NCI-H1092 treated with DMSO at 0.1 percent for 48 hours (cell line): ENCODE results near the gene ARHGAP15.
"Not testable (repeated sequence)": the region's sequence is repeated elsewhere in the genome, so short reads cannot be mapped to it uniquely, and the experiment has no call there.

Experiments used
- DNase-seq: peaks from one replicate; lab custom pipeline; 2025; lab: John Stamatoyannopoulos, UW

ARHGAP15 gene

DNA sequence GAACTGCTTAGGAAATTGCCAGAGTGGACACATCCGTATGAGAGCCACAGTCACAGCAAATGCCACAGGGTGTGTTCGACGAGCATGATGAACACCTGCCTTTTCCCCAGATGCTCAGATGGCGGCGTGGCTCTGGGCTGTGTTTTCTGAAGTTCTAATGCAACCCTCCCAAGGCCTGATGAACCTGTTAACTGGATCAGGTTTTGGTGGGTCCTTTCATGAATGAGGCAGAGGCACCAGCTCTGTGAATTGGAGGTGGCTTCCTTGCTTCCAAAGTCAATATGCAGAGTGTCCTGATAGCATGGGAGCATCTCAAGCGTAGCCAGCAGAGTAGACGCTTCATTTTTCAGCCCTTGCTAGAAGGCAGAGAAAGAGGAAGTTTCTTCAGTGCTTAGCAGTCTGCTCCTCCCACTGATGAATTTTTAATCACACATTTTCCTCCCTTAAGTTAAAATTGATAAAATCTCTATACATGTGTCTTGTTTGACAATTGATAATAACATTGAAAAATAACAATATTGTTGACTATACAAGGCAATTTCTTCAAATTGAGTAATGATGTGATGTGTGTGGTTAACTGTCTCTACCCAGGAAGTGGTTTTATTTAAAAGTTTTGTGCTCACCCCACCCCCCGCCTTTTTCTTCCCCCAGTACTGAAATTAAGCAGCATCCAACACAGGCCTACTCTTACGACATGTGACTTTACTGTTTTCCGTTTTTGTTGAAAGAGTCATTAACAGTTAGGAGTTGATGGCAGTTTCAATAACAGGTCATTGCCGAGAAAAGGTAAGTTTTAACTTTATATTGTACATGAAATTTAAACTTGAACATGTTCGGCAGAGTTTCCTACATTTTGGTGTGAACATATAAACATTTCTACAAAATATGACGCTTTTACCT is at the start of gene ARHGAP15:
ARHGAP15 (plus strand) TSS at position 739 of the 900 bp plus-strand sequence.
- DNase-seq, result no peak

DNA sequence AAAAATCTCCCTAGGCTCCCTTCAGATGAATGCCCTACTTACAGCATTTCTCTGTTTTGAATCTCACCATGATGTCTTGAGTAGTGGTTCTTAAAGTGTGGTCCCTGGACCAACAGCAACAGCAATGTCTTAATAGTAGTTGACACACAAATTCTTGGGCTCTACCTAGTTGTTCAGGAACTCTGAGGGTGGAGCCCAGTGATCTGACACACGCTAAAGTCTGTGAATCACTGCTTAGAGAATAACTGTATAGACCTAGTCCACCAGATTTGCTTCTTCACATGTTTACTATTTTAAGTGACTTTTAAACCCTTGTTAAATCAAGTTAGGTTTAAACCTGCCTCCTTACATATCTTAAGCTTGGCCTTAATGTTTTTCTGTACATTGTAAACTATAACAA is 47.6 kb upstream of the ARHGAP15 start:
- DNase-seq, result no peak

DNA sequence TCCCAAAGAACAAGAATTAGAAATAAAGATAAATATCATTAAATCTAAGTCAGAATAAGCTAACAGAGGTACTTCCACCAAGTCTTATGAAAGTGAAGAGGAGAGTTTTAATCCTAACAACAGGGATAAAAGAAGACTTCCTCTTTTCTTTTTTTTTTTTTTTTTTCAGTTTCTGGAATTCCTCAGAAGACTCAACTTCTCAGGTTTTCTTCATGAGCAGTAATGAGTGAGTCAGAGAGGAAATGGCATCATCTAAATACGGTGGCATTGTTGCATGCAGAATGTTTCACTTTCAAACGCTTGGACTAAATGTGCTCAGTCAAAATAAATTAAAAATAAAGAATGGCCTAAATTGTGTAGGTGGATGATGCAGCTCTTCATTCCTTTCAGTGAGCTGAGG is 45.6 kb upstream of the ARHGAP15 start:
- no peak for DNase-seq

DNA sequence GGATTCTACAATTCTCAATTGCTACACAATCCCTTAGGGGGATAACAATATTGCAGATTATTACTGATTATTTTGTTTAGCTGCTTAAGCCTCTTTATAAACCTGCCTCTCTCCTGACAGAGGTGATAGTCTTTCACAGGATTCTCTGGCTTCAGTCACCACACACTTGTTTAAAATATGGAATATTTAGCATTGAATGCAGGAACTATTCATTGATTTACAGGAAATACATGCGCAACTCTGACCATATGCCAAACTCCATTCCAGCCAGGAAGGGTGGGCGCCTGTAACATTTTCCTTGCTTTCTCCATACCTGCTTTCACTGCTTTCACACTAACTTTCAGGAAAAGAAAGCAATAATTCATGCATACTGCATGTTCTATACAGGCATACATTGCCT is 44.8 kb upstream of the ARHGAP15 start:
- DNase-seq, result no peak

DNA sequence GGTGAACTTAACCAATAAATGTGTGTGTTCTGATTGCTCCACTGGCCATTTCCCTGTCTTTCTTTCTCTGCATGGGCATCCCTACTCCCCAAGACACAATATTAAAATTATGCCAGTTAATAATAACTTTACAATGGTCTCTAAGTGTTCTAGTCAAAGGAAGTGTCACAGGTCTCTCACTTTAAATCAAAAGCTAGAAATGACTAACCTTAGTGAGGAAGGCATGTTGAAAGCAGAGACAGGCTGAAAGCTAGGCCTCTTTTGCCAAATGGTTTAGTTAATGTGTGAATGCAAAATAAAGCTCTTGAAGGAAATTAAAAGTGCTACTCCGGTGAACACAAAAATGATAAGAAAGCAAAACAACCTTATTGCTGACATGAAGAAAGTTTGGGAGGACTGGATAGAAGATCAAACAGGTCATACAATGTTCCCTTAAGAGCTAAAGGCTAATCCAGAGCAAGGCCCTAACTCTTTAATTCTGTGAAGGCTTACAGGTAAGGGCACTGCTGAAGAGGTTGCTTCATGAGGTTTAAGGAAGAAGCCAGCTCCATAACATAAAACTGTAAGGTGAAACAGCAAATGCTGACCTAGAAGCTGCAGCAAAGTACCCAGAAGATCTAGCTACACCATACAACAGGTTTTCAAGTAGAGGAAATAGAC is 44.0 kb upstream of the ARHGAP15 start:
- no peak for DNase-seq

DNA sequence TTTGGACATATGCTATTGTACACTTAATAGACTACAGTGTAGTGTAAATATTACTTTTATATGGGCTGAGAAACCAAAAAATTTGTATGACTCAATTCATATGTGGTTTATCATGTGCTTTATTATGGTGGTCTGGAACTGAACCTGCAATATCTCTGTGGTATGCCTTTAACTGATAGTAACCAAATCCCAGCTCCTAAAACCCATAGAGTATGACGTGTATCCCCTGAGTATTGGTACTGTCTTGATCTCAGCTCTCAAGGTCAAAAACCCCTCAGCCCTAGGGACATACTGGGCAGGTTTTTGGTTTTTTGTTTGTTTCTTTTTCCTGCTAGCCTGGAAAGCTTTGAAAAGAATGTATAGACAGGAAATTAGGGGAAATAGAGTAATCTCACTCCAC is 42.2 kb upstream of the ARHGAP15 start:
- DNase-seq, result no peak

DNA sequence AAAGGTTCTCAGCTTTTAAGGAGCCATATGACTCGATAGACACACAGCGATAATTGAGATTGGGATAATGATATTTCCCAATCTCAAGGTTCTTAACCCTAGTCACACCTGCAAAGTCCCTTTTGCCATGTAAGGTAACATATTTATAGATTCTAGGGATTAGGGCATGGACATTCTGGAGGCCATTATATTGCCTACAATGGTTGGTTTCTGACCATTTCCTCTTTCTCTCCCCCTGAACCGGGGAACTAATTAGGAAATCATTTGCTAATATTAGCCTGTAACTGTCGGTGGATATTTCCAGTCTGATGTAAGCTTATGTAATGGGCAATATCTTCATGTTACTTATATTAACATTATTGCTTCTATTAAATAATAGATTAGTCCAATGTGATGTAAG is 40.8 kb upstream of the ARHGAP15 start:
- no peak for DNase-seq

DNA sequence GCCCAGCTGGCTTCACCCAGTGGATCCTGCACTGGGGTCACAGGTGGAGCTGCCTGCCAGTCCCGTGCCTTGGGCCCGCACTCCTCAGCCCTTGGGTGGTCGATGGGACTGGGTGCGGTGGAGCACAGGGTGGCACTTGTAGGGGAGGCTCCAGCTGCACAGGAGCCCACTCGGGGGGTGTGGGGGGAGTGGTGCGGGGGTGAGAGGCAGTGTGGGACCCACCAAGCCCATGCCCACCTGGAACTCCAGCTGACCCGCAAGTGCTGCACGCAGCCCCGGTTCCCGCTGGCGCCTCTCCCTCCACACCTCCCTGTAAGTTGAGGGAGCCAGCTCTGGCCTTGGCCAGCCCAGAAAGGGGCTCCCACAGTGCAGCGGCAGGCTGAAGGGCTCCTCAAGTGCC is 39.7 kb upstream of the ARHGAP15 start:
- not testable (repeated sequence) for DNase-seq

DNA sequence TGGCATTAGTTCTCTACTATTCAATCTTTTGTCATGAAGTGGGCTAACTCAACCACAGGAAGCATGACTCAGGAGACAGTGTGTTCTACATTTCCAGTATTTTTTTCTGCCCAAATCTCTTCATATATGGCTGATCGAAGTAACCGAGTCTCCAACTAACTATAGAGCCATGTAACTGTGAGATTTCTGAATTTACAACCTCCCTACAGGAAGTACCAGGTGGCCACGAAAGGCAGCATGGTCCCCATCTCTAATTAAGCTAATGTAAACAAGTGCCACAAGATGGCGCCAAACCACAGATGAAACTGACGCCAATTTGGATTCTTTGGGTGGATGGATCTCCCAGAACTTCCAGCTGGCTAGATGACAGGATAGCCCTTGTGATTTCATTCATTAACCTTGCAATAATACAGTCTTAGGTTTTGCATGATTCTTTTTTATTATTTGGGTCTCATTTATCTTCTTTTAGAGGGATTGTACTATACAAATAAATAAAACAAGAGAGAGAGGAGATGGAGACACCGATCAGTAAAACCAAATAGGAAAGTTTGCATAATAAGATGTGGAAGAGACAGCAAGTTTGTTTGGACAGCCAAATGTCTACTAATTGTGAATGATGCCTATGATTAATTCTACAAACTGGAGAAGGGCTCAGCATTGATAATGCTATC is 18.3 kb upstream of the ARHGAP15 start:
- peak; percentile 29 for DNase-seq

DNA sequence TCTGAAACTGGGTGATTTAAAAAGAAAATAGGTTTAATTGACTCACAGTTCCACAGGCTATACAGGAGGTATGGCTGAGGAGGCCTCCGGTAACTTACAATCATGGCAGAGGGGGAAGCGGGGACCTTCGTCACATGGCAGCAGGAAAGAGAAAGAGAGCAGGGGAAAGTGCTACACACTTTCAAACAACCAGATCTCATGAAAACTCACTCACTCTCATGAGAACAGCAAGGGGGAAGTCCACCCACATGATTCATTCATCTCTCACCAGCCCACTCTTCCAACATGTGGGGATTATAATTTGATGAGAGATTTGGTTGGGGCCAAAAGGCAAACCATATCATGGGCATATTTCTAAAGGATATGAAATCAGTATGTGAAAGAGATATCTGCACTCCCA is 12.0 kb upstream of the ARHGAP15 start:
- DNase-seq, result no peak

DNA sequence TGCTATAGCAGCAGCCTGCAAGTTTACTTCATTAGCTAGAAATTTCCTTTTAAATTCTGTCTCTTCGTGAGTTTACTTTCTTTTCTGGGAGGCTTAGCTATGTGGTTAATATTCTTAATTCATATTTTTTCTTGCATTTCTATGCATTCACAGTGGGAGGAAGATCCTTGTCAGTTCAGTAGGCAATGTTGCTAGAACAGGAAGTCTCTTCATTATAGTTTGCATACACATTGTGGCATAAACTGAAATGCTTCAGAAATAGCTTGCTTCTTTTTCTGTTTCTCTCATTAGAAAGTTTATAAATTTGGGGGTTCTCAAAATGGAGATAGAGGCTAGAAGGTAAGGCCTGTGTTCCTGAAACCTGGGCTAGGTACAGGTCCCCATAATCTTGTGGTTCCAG is 8.1 kb upstream of the ARHGAP15 start:
- DNase-seq, result no peak

DNA sequence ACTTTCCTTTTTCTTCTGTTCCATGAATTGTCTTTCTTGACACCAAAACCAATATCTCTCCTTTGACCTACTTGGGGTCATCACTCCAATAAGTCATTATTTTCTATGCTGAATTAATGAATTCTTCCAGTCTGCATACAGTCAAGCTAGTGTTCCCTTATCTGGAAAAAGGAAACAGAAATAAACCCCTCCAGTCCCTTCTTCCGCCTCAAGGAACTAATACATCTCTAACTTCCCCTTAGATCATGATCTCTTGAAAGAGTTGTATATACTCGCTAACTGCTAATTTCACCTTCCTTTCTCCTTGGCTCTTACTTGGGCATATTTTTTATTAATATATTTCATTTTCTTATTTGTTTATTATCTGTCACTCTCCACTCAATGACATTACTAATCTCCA is 7.3 kb upstream of the ARHGAP15 start:
- DNase-seq, result no peak

DNA sequence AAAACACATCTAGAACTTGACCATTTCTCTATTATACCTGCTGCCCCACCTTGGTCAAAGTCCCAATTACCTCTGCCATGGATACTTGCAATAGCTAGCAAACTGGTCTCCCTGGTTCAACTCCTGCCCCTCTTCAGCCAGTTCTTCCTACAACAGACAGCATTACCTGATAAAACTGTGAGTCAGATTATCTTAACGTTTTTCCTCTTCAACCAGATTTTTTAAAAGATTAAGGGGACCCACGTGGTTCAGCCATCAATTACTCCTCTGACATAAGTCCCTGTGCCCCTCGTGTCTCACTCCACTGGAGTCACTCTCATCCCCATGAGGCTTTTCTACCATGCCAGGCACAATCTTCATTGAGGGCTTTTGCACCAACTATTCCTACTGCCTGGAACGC is 5.3 kb upstream of the ARHGAP15 start:
- no peak for DNase-seq

DNA sequence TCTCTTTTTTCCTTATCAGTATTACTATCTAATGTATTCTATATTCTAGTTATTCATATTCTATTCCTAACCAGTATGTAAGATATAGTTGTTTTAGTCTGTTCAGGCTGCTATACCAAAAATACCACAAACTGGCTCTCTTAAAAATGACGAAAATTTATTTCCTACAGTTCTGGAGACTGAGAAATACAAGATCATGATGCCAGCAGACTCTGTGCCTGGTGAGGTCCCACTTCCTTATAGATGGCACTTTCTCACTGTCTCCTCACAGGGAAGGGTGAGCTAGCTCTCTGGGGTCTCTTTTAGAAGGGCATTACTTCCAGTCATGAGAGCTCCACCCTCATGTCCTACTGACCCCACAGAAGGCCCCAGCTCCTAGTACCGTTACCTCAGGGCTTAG is 4.8 kb upstream of the ARHGAP15 start:
- no peak for DNase-seq

DNA sequence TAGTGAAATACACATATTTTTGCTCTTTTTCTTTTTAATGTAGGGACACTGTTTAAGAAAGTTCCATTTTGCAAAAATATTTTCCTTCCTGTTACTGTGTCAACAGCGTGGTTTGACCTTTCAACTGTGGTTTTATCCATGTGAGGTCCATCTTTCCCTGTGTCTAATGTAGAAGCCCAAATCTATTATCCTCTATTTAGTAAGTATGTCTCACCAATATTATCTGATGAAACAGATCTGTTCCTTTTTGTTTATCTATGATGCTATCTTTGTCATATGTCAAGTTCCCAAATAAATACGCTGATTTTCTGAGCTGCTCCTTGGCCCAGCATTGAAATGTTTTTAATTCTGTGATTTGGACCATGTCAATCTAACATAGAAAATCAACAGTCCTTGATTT is 3.5 kb upstream of the ARHGAP15 start:
- DNase-seq, result no peak

DNA sequence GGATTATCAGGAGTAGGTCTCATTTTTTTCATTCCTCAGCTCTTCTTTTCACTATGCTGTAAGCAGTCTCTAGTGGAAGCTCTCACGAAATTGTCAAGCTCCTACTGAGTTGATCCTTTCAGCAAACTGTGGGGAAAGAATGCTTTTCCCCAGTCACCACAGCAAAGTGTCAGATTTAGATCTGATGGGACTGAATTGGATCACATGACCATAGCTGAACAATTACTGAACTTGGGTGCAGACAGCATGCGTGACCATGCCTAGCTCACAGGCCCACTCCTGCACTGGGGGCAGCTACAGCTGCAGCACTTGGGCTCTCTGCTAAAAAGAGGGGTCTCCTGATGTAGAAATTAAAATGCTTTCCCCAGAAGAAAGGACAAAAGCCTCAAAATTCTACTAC is 3.1 kb downstream of the ARHGAP15 start:
- DNase-seq, result no peak

DNA sequence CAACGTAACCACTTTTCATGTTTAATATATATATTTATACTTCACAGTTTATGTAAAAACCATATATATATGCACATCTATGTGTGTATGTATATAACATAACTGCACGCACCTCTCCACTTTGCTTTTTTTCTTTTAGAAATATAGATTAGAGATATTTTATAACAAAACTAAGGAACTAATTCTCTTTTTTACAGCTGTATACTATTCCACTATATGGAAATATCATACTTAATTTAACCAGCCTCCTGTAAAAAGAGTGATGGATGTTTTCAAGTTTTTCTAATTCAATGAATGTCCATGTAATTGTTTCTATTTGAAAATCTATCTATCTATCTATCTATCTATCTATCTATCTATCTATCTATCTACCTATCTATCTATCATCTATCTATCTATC is 4.6 kb downstream of the ARHGAP15 start:
- no peak for DNase-seq

DNA sequence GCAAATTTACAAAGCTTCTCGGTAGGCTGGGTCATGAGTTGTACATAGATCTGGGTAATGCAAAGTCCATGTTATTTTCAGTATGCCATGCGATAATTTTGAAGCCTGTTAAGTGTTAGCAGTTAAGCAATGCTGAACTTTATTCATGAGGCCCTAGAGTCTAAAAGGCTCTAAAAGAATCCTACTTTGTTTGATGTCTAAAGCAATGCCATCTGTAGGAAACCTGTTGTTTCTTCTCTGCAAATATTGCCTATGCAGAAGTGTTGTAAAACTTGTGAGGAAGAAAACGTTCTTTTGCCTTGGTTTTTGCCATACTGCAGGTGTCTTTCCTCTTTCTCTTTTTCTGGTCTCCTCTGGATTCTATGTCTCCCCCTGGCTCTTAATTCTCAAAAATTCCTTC is 9.1 kb downstream of the ARHGAP15 start:
- no peak for DNase-seq

DNA sequence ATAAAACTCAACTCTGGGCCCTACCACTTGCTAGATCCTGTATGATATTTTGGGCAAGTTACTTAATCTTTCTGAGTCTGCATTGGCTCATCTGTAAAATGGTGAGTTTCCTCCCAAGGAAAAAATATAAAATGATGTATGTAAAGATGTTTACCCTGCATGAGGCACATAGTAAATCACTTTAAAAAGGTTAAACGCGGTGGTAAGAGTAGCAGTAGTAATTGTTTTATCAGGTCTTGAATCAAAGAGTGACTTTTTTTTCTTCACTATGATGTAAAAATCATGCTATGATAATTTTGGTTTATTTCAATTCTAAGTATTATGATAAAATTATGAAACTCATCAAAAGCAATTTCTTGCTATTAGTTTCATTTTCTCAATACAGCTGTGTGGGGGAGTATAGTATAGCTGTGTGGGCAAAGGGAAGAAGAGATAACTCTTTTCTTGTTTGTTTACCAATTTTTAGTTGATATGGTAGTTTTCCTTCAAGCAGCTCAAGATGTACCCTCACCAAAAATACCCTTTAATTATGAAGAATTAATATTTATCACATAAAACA is 10.7 kb downstream of the ARHGAP15 start:
- no peak for DNase-seq

DNA sequence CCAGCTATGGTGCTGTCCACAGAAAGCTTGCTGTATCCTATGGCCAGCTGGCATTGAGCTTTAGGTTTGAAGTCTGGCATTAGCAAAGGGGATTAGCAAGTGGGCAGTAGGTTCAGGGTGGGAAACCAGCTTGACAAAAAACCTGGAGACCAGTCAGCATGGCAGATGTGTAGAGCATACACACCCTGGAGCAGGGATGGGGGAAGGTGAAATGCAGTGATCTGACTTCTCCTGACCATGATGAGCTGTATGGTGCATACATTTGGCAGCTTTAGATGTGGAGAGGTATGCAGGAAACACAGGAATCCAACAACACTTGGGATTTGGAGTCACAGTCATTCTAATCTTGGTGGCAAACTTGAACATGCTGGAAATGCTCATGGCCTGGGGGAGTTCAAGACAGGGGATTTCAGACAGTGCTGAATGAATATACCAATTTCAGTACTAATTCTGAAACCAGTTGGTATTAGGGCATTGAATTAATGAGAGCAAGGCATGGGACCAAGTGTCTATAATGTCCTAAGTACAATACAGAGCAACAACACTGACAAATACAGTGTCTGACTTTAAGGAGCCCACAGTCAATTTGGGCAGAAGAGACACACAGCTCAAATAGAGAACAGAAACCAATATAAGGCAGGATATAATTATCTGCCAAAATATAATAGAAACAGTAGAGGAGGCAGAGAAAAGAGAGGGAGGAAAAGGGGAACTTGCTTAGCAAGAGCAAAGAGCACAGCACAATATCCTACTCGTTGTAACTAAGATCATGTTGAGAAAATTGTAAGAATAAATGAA is 11.8 kb downstream of the ARHGAP15 start:
- DNase-seq, result no peak

DNA sequence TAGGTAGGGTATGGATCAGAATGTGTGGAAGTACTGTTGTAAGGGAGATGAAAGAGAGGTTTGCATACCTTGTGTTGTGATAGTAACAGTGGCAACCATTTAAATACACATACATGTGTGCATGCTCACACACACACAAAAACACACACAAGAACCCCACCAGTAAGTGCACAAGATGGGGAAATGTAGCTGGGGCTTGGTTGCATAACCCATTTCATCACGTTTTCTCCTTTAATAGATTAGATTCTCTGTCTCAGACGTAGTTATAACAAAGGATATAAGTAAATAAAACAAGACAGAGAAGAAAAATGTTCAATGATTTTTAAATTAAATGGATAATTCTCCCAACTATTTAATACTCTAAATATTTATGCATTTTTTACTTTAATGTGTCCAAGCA is 13.4 kb downstream of the ARHGAP15 start:
- DNase-seq, result no peak
